ENCODE data around the gene LCORL.
"Not testable (repeated sequence)": the region's sequence is repeated elsewhere in the genome, so short reads cannot be mapped to it uniquely, and the experiment has no call there.

The LCORL gene

DNA sequence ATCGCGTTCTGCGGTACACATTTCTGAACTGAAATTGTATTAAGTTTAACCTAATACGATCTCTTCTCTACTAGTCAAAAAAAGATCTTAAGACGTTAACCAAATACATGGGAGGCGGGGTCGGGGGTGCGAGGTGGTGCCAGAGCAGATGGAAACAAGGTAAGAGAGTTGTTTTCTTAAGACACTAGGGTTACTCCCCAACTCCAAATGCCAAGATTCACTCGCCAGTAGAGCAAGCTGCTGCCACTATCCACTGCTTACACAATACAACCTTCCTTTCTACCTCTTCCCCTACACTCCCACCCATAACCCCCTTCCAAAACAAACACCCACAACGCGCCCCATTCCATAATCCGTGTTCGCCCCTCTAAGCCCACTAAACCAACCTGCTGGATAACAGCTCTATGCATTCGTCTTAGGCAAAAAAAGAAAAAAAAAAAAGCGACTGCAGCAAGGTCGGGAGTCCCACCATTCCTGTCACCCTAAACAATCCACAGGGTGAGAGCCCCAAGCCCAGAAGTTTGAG, 1.3 kb downstream of the LCORL start:
- DNase-seq (ENCODE audit: low read depth in 2 of 2) = no peak

DNA sequence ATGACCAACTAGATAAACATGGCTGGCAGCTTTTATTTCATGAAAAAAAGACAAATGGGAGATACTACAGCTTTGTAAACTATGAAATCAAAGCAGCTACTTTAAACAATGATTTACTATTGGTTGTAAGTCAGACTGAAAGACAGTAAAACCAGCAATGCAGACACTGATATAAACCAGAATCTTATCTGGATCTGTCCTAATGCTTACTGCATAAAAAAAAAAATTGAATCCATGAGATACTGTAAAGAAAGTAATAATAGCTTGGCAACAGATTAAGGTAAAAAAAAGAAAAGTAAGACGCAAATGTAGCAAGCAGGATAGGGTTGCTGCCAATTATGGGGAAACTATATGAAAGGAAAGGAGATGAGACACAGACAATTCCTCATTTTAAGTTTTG, 7.3 kb downstream of the LCORL start:
- no peak for DNase-seq (ENCODE audit: low read depth in 2 of 2)

DNA sequence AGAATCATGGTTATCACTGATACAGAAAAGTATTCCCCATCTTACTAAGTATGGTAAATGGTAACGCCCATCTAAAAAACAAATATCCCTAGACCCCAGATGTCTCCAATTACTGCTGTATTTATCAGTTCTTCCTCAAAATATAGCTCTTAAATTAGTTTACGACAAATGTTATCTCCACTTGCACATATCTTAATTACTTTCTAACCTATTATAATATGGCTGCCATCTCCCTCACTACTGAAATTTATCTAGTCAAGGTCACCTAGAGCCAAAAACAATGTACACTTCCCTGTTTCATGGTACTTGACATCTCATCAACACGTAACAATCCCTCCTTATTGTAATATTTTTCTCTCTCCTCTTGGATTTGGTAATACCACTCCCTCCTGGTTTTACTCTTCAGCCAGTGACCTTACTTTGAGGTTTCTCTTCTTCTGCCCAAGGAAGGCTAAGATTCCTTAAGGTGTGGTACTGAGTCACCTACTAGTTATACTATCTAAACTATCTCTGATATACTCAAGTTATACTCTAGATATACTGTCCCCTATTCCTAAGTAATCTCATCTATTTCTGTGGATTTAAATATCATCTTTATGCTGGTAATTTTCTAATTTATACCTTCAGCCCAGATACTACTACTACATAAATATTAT, 8.6 kb downstream of the LCORL start:
- no peak for DNase-seq (ENCODE audit: low read depth in 2 of 2)

- DNase-seq (ENCODE audit: low read depth in 2 of 2) = no peak
These were observed 9.3 kb downstream of the LCORL start for GRCh38 chr4:18012134-18012806.

DNA sequence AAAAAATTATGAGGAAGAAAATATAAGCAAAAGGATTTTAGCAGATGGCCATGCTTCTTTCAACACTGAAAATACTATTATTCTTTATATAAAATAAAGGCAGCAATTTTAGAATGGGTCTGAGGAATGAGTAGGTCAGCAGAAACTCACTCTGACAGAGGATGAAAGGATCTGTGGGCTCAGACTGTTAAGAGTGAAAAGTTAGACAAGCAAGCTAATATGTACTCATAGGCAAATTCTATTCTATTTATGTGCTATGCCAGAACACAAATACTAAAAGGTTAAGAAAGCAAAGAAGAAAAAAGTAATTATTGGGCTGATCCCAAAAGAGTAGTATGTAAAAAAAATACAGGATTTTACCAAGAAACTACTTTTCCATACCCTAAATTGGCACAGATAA, 13.9 kb downstream of the LCORL start:
- no peak for DNase-seq (ENCODE audit: low read depth in 2 of 2)

DNA sequence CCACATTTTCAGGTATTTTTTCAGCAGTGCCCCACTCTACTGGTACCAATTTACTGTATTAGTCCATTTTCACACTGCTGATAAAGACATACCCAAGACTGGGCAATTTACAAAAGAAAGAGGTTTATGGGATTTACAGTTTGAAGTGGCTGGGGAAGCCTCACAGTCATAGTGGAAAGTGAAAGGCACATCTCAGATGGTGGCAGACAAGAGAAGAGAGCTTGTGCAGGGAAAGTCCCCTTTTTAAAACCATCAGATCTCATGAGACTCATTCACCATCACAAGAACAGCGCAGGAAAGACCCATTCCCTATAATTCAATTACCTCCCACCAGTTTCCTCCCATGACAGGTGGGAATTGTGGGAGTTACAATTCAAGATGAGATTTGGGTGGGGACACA, 15.1 kb downstream of the LCORL start:
- not testable (repeated sequence) for DNase-seq (ENCODE audit: low read depth in 2 of 2)

GRCh38 chr4:17997129-17997528, 24.4 kb downstream of the LCORL start:
- no peak for DNase-seq (ENCODE audit: low read depth in 2 of 2)

GRCh38 chr4:17995165-17995564, 26.4 kb downstream of the LCORL start:
- DNase-seq (ENCODE audit: low read depth in 2 of 2) = no peak

DNA sequence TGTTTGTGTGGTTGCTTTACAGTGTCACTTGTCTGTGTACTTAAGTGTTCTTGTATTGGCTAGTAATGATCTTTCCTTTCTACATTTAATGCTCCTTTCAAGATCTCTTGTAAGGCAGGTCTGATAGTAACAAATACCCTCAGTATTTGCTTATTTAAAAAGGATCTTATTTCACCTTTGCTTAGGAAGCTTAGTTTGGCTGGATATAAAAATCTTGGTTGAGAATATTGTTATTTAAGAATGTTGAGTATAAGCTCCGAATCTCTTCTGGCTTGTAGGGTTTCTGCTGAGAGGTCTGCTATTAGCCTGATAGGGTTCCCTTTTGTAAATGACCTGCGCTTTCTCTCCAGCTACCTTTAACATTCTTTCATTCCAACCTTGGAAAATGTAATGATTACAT, 35.7 kb downstream of the LCORL start:
- no peak for DNase-seq (ENCODE audit: low read depth in 2 of 2)

DNA sequence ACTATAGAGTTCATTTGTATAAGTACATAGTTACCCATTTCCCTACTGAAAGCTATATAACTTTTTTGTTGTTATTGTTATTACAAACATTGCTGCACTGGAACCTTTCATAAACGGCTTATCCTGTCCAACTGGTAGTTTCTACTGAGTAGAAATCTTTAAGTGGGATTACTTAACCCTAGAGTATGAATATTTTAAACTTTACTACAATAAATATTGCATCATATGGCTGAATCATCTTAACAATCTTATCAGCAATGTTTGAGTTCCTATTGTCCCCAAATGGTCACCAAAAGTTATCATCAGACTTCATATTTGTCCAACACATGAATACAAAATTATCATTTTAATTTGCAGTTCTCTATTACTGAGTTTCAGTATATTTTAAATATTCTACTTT, 40.5 kb downstream of the LCORL start:
- DNase-seq (ENCODE audit: low read depth in 2 of 2) = no peak

GRCh38 chr4:17968721-17969120, 52.8 kb downstream of the LCORL start:
- DNase-seq (ENCODE audit: low read depth in 2 of 2) = no peak

GRCh38 chr4:17967078-17967477, 54.5 kb downstream of the LCORL start:
- no peak for DNase-seq (ENCODE audit: low read depth in 2 of 2)

- no peak for DNase-seq (ENCODE audit: low read depth in 2 of 2)
These were observed 55.2 kb downstream of the LCORL start for GRCh38 chr4:17966312-17966711.

DNA sequence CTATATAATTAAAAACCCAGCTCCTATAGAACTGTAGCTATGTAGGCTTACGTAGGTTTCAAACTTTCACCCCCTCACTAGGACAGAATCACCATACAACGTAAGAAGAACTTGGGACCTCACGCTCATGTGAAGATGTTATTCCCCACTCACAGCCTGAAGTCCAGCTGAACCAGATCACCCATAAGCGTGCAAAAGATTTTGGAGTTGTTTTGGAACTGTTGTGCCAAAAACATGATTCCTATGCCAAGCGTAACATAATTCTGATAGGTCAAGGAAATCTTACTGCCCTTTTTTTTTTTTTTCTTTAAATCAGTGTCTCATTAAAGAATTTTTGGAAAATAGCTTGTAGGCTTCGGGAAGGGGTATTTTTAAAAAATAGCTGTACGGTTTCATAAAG, 57.0 kb downstream of the LCORL start:
- no peak for DNase-seq (ENCODE audit: low read depth in 2 of 2)

- DNase-seq (ENCODE audit: low read depth in 2 of 2) = no peak
These were observed 59.4 kb downstream of the LCORL start for GRCh38 chr4:17962171-17962570.

- no peak for DNase-seq (ENCODE audit: low read depth in 2 of 2)
These were observed 60.3 kb downstream of the LCORL start for GRCh38 chr4:17961249-17961648.

GRCh38 chr4:17958181-17958580, 63.4 kb downstream of the LCORL start:
- DNase-seq (ENCODE audit: low read depth in 2 of 2) = no peak

DNA sequence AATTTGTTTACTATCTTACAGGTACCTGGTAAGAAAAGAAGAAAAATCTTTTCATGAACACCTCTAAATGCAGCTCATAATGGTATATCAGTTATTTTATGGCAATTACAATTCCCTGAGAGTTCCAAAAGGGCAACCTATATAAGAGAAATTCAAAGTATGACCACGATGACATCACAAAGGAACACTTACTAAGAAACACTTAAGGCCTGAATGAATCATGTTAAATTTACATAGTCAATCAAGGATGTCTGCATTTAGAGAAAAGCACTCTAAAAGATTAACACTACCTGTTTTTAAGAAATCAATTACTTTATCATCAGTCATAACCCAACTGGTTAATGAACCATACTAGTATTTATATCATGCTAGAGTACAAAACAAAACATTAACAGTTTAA, 63.9 kb downstream of the LCORL start:
- no peak for DNase-seq (ENCODE audit: low read depth in 2 of 2)

GRCh38 chr4:17956245-17956644, 65.3 kb downstream of the LCORL start:
- no peak for DNase-seq (ENCODE audit: low read depth in 2 of 2)

DNA sequence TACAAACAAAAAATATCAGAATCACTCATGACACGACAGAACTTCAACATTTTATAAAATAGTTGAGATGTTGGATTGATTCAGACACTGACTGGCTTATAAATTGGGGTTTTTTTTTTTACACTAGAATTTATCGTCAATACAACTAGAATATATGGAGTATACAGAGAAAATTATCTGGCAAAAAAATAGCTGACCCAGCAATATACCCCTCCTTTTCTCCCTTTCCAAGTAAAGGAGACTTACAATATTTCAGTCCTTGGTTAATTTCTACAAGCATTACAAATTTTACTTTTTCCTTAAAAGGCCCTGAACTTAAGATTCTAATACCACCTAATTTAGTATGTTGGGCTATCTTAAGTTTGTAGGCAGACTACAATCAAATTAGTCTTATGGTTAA, 76.3 kb downstream of the LCORL start:
- no peak for DNase-seq (ENCODE audit: low read depth in 2 of 2)

DNA sequence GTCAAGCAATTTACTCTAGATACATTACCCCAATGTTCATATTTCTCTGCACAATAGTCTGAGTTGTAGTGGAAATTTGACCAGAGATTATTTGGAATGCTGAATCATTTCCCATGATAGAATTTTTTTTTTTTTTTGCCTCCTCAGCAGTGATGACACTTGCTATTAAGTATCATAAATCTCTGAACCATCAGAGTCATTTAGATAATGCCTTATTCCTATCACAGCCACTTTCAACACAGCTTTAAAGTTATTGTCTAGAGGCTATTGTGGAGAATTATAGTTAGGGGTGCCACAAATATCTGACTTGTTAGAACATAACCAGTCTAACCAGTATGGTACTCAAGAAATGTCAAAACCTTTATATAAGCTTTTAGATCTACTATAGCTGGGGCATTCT, 79.8 kb downstream of the LCORL start:
- DNase-seq (ENCODE audit: low read depth in 2 of 2) = no peak

GRCh38 chr4:17939054-17939453, 82.5 kb downstream of the LCORL start:
- no peak for DNase-seq (ENCODE audit: low read depth in 2 of 2)

DNA sequence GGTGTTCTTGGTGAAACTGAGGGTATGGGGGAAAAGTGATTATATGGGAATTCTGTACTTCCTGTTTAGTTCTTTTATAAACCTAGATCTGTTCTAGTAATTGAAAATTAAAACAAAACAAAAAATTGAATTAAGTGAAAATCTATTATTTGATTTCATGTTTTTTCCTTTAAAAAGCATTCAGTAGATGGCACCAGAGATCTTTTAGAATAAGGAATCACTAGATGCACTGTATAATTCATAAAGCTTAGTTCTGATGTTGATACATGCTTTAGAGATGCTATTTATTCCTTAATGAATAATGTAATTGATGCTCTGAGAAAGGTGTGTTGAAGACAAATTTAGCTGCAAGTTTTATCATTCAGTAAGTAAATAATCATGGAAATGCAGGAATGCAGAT, 87.3 kb downstream of the LCORL start:
- no peak for DNase-seq (ENCODE audit: low read depth in 2 of 2)

DNA sequence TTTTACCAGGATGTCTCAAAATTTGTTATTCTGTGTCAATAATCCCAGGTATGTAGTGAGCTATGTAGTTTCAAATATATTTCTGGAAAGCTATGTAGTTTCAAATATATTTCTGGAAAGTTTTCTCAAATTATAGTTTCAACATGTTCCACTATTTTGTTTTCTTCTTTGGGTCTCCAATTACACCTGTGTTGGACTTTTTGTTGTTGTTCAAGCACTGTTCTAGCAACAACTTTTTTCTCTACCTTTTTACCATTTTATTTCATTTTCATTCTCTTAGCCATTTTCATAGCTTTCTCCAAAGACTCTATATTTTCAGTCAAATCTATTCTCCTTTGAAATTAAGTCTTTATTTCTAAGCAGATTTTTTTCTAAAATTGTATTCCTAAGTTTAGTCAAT, 88.4 kb downstream of the LCORL start:
- no peak for DNase-seq (ENCODE audit: low read depth in 2 of 2)
